HepG2 (cell line): Measurements from ENCODE around the gene CPZ. TPM values are rescaled to one million over a fixed set of nuclear protein-coding genes. Genes with fewer than 3 reads are reported as not detected.

Experiments
- ATAC-seq: fragments of 200-7000 bp; cut with Tn5 transposase; 3 replicates; pipeline ENCODE4 v1.9.1; 2020; ENCODE audit warnings: mild to moderate bottlenecking, moderate library complexity
- BruUV-seq: library from RNA; stranded (reverse); fragments of 400-500 nt; replicated peaks from 2 replicates; lab custom pipeline; 2021; lab: Mats Ljungman, UMichigan
- CTCF ChIA-PET: fragments of 300-600 bp; formaldehyde crosslinking; extraction: SDS; loops from one replicate; lab custom pipeline; 2021; ENCODE audit warnings: low total read pairs, inconsistent platforms, low intra/inter-chr PET ratio; lab: Yijun Ruan, JAX
- POLR2A ChIA-PET: fragments of 350-600 bp; sonication (Branson Sonifier 250); formaldehyde crosslinking; loops from one replicate; lab custom pipeline; 2020; ENCODE audit warnings: antibody characterized with exemption, inconsistent platforms; lab: Yijun Ruan, JAX
- DNase-seq: peaks from one replicate; pipeline ENCODE4 v3.0.0-alpha.2; 2015; ENCODE audit warnings: low spot score
- FAIRE-seq: peaks from 3 replicates; lab custom pipeline; 2011; peaks lifted over from hg19 to GRCh38; lab: Jason Lieb, UNC
- H2AFZ ChIP-seq: one replicate; pipeline ENCODE4 v1.6.1; 2011; ENCODE audit warnings: low read length, inconsistent platforms
- H3K27ac ChIP-seq: fragments of 300-600 bp; 3 replicates; pipeline ENCODE4 v1.8.0; 2011; ENCODE audit warnings: mixed run types, mild to moderate bottlenecking, mixed read lengths, low read length, inconsistent platforms; ENCODE audit not compliant: insufficient read depth; ENCODE audit errors: extremely low read length
- H3K27me3 ChIP-seq, 2 experiments: fragments of 200-600 bp in 1 of 2; 2 replicates in 1 of 2; 3 replicates in 1 of 2; pipeline versions ENCODE4 v1.6.0 to v1.8.0; 2011; ENCODE audit warnings: low read length in 2 of 2, mild to moderate bottlenecking in 2 of 2, moderate library complexity in 2 of 2, inconsistent platforms in 1 of 2; ENCODE audit not compliant: insufficient read depth in 2 of 2, control insufficient read depth in 1 of 2
- H3K36me3 ChIP-seq, 2 experiments: fragments of 200-600 bp in 1 of 2; replicated peaks in 1 of 2; 2 replicates in 1 of 2; 3 replicates in 1 of 2; pipeline versions ENCODE4 v1.5.1 to v1.8.0; 2011; ENCODE audit warnings: low read length in 2 of 2, inconsistent platforms in 1 of 2; ENCODE audit not compliant: insufficient read depth in 2 of 2, control insufficient read depth in 1 of 2
- H3K4me1 ChIP-seq: 2 replicates; pipeline ENCODE4 v1.5.1; 2012; ENCODE audit warnings: low read length, inconsistent platforms; ENCODE audit not compliant: insufficient read depth
- H3K4me2 ChIP-seq: 2 replicates; pipeline ENCODE4 v1.6.0; 2011; ENCODE audit warnings: low read depth, low read length, inconsistent platforms
- H3K4me3 ChIP-seq, 3 experiments: fragments of 200-600 bp in 1 of 3; sonication (generic), shearing (Covaris generic) in 1 of 3; replicated peaks in 1 of 3; 2 replicates each; pipeline ENCODE4 v1.5.1; 2011 to 2016; ENCODE audit warnings: low read length in 3 of 3, inconsistent platforms in 2 of 3, low read depth in 2 of 3, mild to moderate bottlenecking in 2 of 3, control low read depth in 1 of 3, mixed read lengths in 1 of 3; ENCODE audit not compliant: insufficient read depth in 1 of 3
- H3K79me2 ChIP-seq: one replicate; pipeline ENCODE4 v1.6.1; 2011; ENCODE audit warnings: low read length, inconsistent platforms; ENCODE audit not compliant: insufficient read depth
- H3K9ac ChIP-seq: 2 replicates; pipeline ENCODE4 v1.6.0; 2011; ENCODE audit warnings: mild to moderate bottlenecking, low read depth, low read length, inconsistent platforms; ENCODE audit not compliant: insufficient read depth
- H3K9me3 ChIP-seq: 2 replicates; pipeline ENCODE4 v1.5.1; 2012; ENCODE audit warnings: mild to moderate bottlenecking, low read length
- H4K20me1 ChIP-seq: 2 replicates; pipeline ENCODE4 v1.6.0; 2011; ENCODE audit warnings: inconsistent platforms, mild to moderate bottlenecking, low read length, moderate library complexity; ENCODE audit not compliant: insufficient read depth
- NCOA1 ChIP-seq: sonication (generic); formaldehyde crosslinking; IDR thresholded peaks from 2 replicates; pipeline ENCODE4 v1.9.0; 2021; ENCODE audit warnings: missing genetic modification reagents
- NCOA2 ChIP-seq: sonication (generic); formaldehyde crosslinking; IDR thresholded peaks from 2 replicates; pipeline ENCODE4 v1.8.0; 2022; ENCODE audit warnings: inconsistent platforms
- REXO4 ChIP-seq: sonication (generic); formaldehyde crosslinking; IDR thresholded peaks from 2 replicates; pipeline ENCODE4 v1.8.0; 2022; ENCODE audit warnings: missing genetic modification reagents, mild to moderate bottlenecking, borderline replicate concordance
- SOX6 ChIP-seq, 2 experiments: fragments of 450-650 bp in 1 of 2; sonication (generic) in 1 of 2; formaldehyde crosslinking in 1 of 2; IDR thresholded peaks; 2 replicates each; pipeline versions ENCODE4 v1.4.0 to v1.6.1; 2017 to 2020; ENCODE audit warnings: antibody characterized with exemption in 1 of 2, mild to moderate bottlenecking in 1 of 2, missing genetic modification reagents in 1 of 2
- STAT5B ChIP-seq: sonication (generic); formaldehyde crosslinking; IDR thresholded peaks from 2 replicates; pipeline ENCODE4 v1.4.0; 2020; ENCODE audit warnings: missing genetic modification reagents
- ZNF337 ChIP-seq: sonication (generic); formaldehyde crosslinking; IDR thresholded peaks from 2 replicates; pipeline ENCODE4 v1.5.1; 2020; ENCODE audit warnings: missing genetic modification reagents, low read depth, mild to moderate bottlenecking, borderline replicate concordance
- ZNF614 ChIP-seq: IDR thresholded peaks from 2 replicates; pipeline ENCODE4 v1.6.1; 2018; ENCODE audit warnings: missing biosample characterization, missing genetic modification reagents, inconsistent platforms, borderline replicate concordance
- ZNF777 ChIP-seq: sonication (generic); formaldehyde crosslinking; IDR thresholded peaks from 2 replicates; pipeline ENCODE4 v1.4.0; 2020; ENCODE audit warnings: missing genetic modification reagents
- WGBS: methylation state at CpG from one replicate; pipeline ENCODE4 v1.1.6; 2017; ENCODE audit warnings: low lambda C conversion rate; 5-methylcytosine and 5-hydroxymethylcytosine counted together
- in situ Hi-C: cut with HindIII; loops from 2 replicates; pipeline ENCODE4 v1.10.0; 2017; ENCODE audit warnings: low pct_unique_long_range_greater_than_20kb; ENCODE audit not compliant: extremely low pct_ligation_motif_present
- intact Hi-C: fragments of 100-400 bp; cut with micrococcal nuclease; formaldehyde crosslinking; loops from one replicate; pipeline ENCODE4 v1.10.0; 2022; ENCODE audit not compliant: unreplicated experiment
- polyA plus RNA-seq, 8 experiments: library from polyadenylated mRNA; depleted of rRNA in 3 of 8; stranded (reverse) in 7 of 8; unstranded in 1 of 8; fragments of >200 nt; fragmentation: Illumina TruSeq in 4 of 8; extraction: Trizol in 4 of 8; gene quantifications; 2 replicates each; pipeline versions ENCODE4 v1.2.1 to v1.2.3, GENCODE V29; 2011 to 2016; ENCODE audit warnings: low read depth in 4 of 8, missing spikeins in 1 of 8, mixed read lengths in 1 of 8; ENCODE audit not compliant: insufficient read depth in 1 of 8
- total RNA-seq, 5 experiments: library from RNA; depleted of rRNA; stranded (reverse); fragments of >200 nt; fragmentation: Illumina TruSeq; extraction: Trizol; gene quantifications; 2 replicates each; pipeline ENCODE4 v1.2.3, GENCODE V29; 2016; ENCODE audit warnings: low read depth in 1 of 5
- TF ChIP-seq, protein P1 (sequence below): sonication (generic); formaldehyde crosslinking; IDR thresholded peaks from 2 replicates; pipeline ENCODE4 v1.5.0; 2020; ENCODE audit warnings: mild to moderate bottlenecking, missing genetic modification reagents
- TF ChIP-seq, protein P2 (sequence below), 2 experiments: sonication (generic) in 1 of 2; formaldehyde crosslinking in 1 of 2; IDR thresholded peaks; 2 replicates each; pipeline versions ENCODE4 v1.4.0 to v1.6.1; 2018 to 2020; ENCODE audit warnings: missing genetic modification reagents in 2 of 2, borderline replicate concordance in 1 of 2, low read depth in 1 of 2, mild to moderate bottlenecking in 1 of 2, missing biosample characterization in 1 of 2
- TF ChIP-seq, protein P3 (sequence below): sonication (generic); formaldehyde crosslinking; IDR thresholded peaks from 2 replicates; pipeline ENCODE4 v1.4.0; 2020; ENCODE audit warnings: missing genetic modification reagents
- TF ChIP-seq, protein P4 (sequence below): IDR thresholded peaks from 2 replicates; pipeline ENCODE4 v1.6.1; 2018; ENCODE audit warnings: missing genetic modification reagents
- TF ChIP-seq, protein P5 (sequence below): sonication (generic); formaldehyde crosslinking; IDR thresholded peaks from 2 replicates; pipeline ENCODE4 v1.4.0; 2020; ENCODE audit warnings: mild to moderate bottlenecking, missing genetic modification reagents
- TF ChIP-seq, protein P6 (sequence below): sonication (generic); formaldehyde crosslinking; IDR thresholded peaks from 2 replicates; pipeline ENCODE4 v1.4.0; 2020; ENCODE audit warnings: missing genetic modification reagents

Gene CPZ
- total and polyA plus RNA-seq, 2 of the 13 experiments (the other 11 are each of a cell fraction or from before 2014, with no cell fraction given): 0.58 to 0.61 TPM

DNA sequence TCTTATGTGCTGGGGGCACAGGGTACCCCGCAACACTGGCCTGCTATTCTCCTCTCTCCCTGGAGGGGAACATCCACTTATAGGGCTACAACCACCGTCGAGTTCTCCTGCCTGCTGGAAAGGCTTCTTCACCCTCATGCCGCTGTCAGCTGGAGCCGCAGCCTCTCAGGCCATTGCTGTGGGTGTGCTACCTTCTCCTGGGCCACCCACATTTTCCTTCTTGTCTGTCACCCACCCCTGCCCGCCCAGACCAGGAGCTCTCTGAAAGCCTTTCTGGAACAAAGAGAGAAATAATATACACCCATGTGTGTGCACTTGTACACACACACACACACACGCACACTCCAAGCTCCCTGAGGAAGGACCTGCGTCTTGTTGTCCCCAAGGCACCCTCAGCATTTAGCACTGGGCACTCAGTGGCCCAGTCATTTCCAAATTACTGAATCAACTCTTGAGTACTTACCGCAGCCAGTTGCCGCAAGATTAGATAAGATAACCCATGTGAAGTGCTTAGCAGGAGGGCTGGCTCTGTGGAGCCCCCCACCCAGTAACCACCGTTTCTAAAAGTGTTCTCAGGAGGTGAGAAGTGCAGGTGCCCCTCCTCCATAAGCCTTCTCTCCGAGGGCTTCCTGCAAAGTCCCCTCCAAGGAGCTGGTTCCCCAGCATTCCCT lies 50.2 kb downstream of the CPZ start:
- Histone ChIP-seq H3K9me3 (no peaks in the 10 kb centered on the region), H3K27ac (no peak overlapping the region), H2AFZ (no peak overlapping the region), H3K4me3 (no peak overlapping the region), H3K9ac (no peak overlapping the region), H4K20me1 (no peaks in the 10 kb centered on the region), H3K4me2 (no peak overlapping the region), H3K27me3 (peaks cover 19 to 79% of the 10 kb centered on the region in 2 experiments), H3K79me2 (no peaks in the 10 kb centered on the region), H3K36me3 (no peaks in the 10 kb centered on the region), H3K4me1 (no peaks in the 10 kb centered on the region)
- WGBS: 5% methylated on average over 8 of the region's 12 CpGs
- FAIRE-seq (no peak), DNase-seq (no peak), ATAC-seq (no peak)
- CTCF ChIA-PET: no interaction called here
- BruUV-seq: no TSS peak
- POLR2A ChIA-PET: no interaction called here
- in situ Hi-C loops (no loop called here), intact Hi-C loops (no loop called here)
- TF ChIP-seq, protein P1, sequence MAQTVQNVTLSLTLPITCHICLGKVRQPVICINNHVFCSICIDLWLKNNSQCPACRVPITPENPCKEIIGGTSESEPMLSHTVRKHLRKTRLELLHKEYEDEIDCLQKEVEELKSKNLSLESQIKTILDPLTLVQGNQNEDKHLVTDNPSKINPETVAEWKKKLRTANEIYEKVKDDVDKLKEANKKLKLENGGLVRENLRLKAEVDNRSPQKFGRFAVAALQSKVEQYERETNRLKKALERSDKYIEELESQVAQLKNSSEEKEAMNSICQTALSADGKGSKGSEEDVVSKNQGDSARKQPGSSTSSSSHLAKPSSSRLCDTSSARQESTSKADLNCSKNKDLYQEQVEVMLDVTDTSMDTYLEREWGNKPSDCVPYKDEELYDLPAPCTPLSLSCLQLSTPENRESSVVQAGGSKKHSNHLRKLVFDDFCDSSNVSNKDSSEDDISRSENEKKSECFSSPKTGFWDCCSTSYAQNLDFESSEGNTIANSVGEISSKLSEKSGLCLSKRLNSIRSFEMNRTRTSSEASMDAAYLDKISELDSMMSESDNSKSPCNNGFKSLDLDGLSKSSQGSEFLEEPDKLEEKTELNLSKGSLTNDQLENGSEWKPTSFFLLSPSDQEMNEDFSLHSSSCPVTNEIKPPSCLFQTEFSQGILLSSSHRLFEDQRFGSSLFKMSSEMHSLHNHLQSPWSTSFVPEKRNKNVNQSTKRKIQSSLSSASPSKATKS: no peak
- TF ChIP-seq, protein P2, sequence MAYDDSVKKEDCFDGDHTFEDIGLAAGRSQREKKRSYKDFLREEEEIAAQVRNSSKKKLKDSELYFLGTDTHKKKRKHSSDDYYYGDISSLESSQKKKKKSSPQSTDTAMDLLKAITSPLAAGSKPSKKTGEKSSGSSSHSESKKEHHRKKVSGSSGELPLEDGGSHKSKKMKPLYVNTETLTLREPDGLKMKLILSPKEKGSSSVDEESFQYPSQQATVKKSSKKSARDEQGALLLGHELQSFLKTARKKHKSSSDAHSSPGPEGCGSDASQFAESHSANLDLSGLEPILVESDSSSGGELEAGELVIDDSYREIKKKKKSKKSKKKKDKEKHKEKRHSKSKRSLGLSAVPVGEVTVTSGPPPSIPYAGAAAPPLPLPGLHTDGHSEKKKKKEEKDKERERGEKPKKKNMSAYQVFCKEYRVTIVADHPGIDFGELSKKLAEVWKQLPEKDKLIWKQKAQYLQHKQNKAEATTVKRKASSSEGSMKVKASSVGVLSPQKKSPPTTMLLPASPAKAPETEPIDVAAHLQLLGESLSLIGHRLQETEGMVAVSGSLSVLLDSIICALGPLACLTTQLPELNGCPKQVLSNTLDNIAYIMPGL (CRISPR knock-in tag; IDR thresholded peaks at IDR 0.05; ENCODE audit: borderline replicate concordance in 1 of 2, low read depth in 1 of 2): no peak
- TF ChIP-seq ZNF777 (no peak), REXO4 (no peak), ZNF337 (no peak), STAT5B (CRISPR knock-in tag) (no peak), NCOA1 (no peak), NCOA2 (no peak), SOX6 (IDR thresholded peaks at IDR 0.05) (no peak), SOX6 (CRISPR knock-in tag; IDR thresholded peaks at IDR 0.05) (no peak), ZNF614 (no peak)
- TF ChIP-seq, protein P3, sequence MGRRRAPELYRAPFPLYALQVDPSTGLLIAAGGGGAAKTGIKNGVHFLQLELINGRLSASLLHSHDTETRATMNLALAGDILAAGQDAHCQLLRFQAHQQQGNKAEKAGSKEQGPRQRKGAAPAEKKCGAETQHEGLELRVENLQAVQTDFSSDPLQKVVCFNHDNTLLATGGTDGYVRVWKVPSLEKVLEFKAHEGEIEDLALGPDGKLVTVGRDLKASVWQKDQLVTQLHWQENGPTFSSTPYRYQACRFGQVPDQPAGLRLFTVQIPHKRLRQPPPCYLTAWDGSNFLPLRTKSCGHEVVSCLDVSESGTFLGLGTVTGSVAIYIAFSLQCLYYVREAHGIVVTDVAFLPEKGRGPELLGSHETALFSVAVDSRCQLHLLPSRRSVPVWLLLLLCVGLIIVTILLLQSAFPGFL (CRISPR knock-in tag): no peak
- TF ChIP-seq, protein P4, sequence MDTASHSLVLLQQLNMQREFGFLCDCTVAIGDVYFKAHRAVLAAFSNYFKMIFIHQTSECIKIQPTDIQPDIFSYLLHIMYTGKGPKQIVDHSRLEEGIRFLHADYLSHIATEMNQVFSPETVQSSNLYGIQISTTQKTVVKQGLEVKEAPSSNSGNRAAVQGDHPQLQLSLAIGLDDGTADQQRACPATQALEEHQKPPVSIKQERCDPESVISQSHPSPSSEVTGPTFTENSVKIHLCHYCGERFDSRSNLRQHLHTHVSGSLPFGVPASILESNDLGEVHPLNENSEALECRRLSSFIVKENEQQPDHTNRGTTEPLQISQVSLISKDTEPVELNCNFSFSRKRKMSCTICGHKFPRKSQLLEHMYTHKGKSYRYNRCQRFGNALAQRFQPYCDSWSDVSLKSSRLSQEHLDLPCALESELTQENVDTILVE (CRISPR knock-in tag): no peak
- TF ChIP-seq, protein P5, sequence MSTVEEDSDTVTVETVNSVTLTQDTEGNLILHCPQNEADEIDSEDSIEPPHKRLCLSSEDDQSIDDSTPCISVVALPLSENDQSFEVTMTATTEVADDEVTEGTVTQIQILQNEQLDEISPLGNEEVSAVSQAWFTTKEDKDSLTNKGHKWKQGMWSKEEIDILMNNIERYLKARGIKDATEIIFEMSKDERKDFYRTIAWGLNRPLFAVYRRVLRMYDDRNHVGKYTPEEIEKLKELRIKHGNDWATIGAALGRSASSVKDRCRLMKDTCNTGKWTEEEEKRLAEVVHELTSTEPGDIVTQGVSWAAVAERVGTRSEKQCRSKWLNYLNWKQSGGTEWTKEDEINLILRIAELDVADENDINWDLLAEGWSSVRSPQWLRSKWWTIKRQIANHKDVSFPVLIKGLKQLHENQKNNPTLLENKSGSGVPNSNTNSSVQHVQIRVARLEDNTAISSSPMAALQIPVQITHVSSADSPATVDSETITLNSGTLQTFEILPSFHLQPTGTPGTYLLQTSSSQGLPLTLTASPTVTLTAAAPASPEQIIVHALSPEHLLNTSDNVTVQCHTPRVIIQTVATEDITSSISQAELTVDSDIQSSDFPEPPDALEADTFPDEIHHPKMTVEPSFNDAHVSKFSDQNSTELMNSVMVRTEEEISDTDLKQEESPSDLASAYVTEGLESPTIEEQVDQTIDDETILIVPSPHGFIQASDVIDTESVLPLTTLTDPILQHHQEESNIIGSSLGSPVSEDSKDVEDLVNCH: no peak
- TF ChIP-seq, protein P6, sequence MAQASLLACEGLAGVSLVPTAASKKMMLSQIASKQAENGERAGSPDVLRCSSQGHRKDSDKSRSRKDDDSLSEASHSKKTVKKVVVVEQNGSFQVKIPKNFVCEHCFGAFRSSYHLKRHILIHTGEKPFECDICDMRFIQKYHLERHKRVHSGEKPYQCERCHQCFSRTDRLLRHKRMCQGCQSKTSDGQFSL (CRISPR knock-in tag): no peak
